ENCODE data around the gene CENPW.

CENPW gene

DNA sequence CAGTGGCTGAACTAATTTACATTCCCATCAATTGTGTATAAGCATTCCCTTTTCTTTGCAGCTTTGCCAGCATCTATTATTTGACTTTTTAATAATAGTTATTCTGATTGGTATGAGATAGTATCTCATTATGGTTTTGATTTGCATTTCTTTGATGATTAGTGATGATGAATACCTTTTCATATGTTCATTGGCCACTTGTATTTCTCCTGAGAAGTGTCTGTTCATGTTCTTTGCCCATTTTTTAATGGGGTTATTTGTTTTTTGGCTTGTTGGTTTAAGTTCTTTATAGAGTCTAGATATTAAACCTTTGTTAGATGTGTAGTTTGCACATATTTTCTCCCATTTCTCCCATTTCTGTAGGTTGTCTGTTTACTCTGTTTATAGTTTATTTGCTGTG lies 16.6 kb downstream of the CENPW start:
- Histone ChIP-seq H3K27ac (ENCODE audit: low read depth, low read length) (no peak overlapping the region), H3K79me1 (ENCODE audit: low read length) (no peaks in the 10 kb centered on the region), H3K9me3 (ENCODE audit: insufficient read depth, low read depth, low read length) (no peaks in the 10 kb centered on the region), H2AK5ac (ENCODE audit: low read length) (no peak overlapping the region), H3K4me3 (ENCODE audit: low read depth, low read length) (no peak overlapping the region), H4K12ac (ENCODE audit: low read depth, low read length) (no peak overlapping the region), H2BK5ac (ENCODE audit: low read depth, low read length, poor library complexity) (no peak overlapping the region), H3K79me2 (ENCODE audit: control insufficient read depth, insufficient read depth, low read length, poor library complexity) (no peaks in the 10 kb centered on the region), H2BK120ac (ENCODE audit: insufficient read depth, low read length, poor library complexity) (no peak overlapping the region), H3K18ac (ENCODE audit: low read length) (no peak overlapping the region), H2BK12ac (ENCODE audit: low read length) (no peak overlapping the region), H3K4me2 (ENCODE audit: low read length) (no peak overlapping the region), H3K36me3 (ENCODE audit: control insufficient read depth in 1 of 2, insufficient read depth in 2 of 2, low read length in 2 of 2) (no peaks in the 10 kb centered on the region), H3K23ac (ENCODE audit: low read length) (no peak overlapping the region), H2AFZ (ENCODE audit: insufficient read depth, low read length, poor library complexity) (no peak overlapping the region), H4K91ac (ENCODE audit: low read depth, low read length) (no peak overlapping the region), H3K9ac (ENCODE audit: low read length) (no peak overlapping the region), H3K4ac (ENCODE audit: low read depth, low read length) (no peak overlapping the region), H3K4me1 (ENCODE audit: control insufficient read depth in 1 of 2, insufficient read depth in 2 of 2, low read length in 2 of 2) (no peaks in the 10 kb centered on the region), H3K27me3 (ENCODE audit: insufficient read depth, low read length) (no peaks in the 10 kb centered on the region), H3K14ac (ENCODE audit: low read length) (no peak overlapping the region), H4K8ac (ENCODE audit: low read depth, low read length) (no peak overlapping the region)
- DNase-seq: no peak

DNA sequence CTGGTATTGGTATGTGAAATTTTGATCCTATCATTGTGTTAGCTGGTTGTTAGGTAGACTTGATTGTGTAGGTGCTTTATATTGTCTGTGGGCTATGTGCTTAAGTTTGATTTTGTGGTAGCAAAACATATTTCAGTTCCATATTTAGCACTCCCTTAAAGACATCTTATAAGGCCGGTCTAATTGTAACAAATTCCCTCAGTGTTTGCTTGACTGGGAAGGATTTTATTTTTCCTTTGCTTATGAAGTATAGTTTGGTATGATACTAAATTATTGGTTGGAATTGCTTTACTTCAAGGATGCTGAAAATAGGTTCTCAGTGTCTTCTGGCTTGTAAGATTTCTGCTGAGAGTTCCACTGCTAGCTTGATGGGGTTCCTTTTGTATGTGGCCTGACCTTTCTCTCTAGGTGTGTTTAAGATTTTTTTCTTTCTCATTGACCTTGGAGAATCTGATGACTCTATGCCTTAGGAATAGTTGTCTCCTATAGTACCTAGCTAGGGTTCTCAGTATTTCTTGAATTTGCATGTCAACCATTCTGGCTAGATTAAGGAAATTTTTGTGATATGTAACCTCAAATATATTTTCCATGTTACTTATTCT lies 20.1 kb downstream of the CENPW start:
- Histone ChIP-seq H3K4me2 (ENCODE audit: low read length) (no peak overlapping the region), H3K9me3 (ENCODE audit: insufficient read depth, low read depth, low read length) (no peaks in the 10 kb centered on the region), H3K4ac (ENCODE audit: low read depth, low read length) (no peak overlapping the region), H3K23ac (ENCODE audit: low read length) (no peak overlapping the region), H2BK12ac (ENCODE audit: low read length) (no peak overlapping the region), H3K4me3 (ENCODE audit: low read depth, low read length) (no peak overlapping the region), H3K4me1 (ENCODE audit: control insufficient read depth in 1 of 2, insufficient read depth in 2 of 2, low read length in 2 of 2) (no peaks in the 10 kb centered on the region), H2BK120ac (ENCODE audit: insufficient read depth, low read length, poor library complexity) (no peak overlapping the region), H3K9ac (ENCODE audit: low read length) (no peak overlapping the region), H2AK5ac (ENCODE audit: low read length) (no peak overlapping the region), H3K79me2 (ENCODE audit: control insufficient read depth, insufficient read depth, low read length, poor library complexity) (no peaks in the 10 kb centered on the region), H2AFZ (ENCODE audit: insufficient read depth, low read length, poor library complexity) (no peak overlapping the region), H4K8ac (ENCODE audit: low read depth, low read length) (no peak overlapping the region), H2BK5ac (ENCODE audit: low read depth, low read length, poor library complexity) (no peak overlapping the region), H4K91ac (ENCODE audit: low read depth, low read length) (no peak overlapping the region), H3K27me3 (ENCODE audit: insufficient read depth, low read length) (no peaks in the 10 kb centered on the region), H3K14ac (ENCODE audit: low read length) (no peak overlapping the region), H4K12ac (ENCODE audit: low read depth, low read length) (no peak overlapping the region), H3K18ac (ENCODE audit: low read length) (no peak overlapping the region), H3K36me3 (ENCODE audit: control insufficient read depth in 1 of 2, insufficient read depth in 2 of 2, low read length in 2 of 2) (no peaks in the 10 kb centered on the region), H3K79me1 (ENCODE audit: low read length) (no peaks in the 10 kb centered on the region), H3K27ac (ENCODE audit: low read depth, low read length) (no peak overlapping the region)
- DNase-seq: no peak
- WGBS (ENCODE audit: extremely low coverage, insufficient coverage, insufficient read length): no CpG with 5 or more reads among the region's 1 CpG

DNA sequence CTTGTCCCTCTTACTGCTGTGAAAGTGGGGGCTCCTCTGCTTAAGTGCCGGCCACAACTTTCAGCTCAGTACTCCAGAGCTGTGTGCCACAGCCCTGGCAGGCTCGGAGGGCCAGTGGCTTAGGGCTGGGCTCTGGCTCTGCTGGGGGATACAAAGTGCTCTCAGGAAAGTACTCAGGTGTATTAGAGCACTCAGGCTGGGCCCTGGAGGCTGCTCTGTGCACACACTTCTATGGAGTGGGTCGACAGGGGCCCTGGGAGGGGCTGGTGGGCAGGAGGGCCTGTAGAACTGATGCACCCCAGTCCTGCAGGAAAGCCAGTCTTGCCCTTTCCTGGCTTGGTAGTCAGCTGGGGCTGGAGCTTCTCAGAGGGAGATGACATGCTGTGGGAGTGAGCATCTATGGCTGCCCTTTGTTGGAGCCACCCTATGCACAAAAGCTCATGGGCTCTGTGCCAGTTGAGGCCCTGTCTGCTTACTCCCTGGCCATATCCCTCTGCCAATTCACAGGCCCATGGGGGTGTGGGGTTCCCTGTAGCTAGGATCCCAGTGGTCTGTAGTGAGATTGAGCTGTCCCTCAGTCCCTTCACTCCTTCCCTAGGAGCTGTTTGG lies 22.0 kb downstream of the CENPW start:
- Histone ChIP-seq H3K4me2 (ENCODE audit: low read length) (no peak overlapping the region), H3K36me3 (ENCODE audit: control insufficient read depth in 1 of 2, insufficient read depth in 2 of 2, low read length in 2 of 2) (no peaks in the 10 kb centered on the region), H2BK12ac (ENCODE audit: low read length) (no peak overlapping the region), H4K91ac (ENCODE audit: low read depth, low read length) (no peak overlapping the region), H3K79me1 (ENCODE audit: low read length) (no peaks in the 10 kb centered on the region), H4K12ac (ENCODE audit: low read depth, low read length) (no peak overlapping the region), H2AFZ (ENCODE audit: insufficient read depth, low read length, poor library complexity) (no peak overlapping the region), H4K8ac (ENCODE audit: low read depth, low read length) (no peak overlapping the region), H2BK5ac (ENCODE audit: low read depth, low read length, poor library complexity) (no peak overlapping the region), H3K79me2 (ENCODE audit: control insufficient read depth, insufficient read depth, low read length, poor library complexity) (no peaks in the 10 kb centered on the region), H3K14ac (ENCODE audit: low read length) (no peak overlapping the region), H3K4me3 (ENCODE audit: low read depth, low read length) (no peak overlapping the region), H3K9ac (ENCODE audit: low read length) (no peak overlapping the region), H3K27ac (ENCODE audit: low read depth, low read length) (no peak overlapping the region), H2AK5ac (ENCODE audit: low read length) (no peak overlapping the region), H3K4ac (ENCODE audit: low read depth, low read length) (no peak overlapping the region), H3K9me3 (ENCODE audit: insufficient read depth, low read depth, low read length) (no peaks in the 10 kb centered on the region), H2BK120ac (ENCODE audit: insufficient read depth, low read length, poor library complexity) (no peak overlapping the region), H3K27me3 (ENCODE audit: insufficient read depth, low read length) (no peaks in the 10 kb centered on the region), H3K4me1 (ENCODE audit: control insufficient read depth in 1 of 2, insufficient read depth in 2 of 2, low read length in 2 of 2) (no peaks in the 10 kb centered on the region), H3K23ac (ENCODE audit: low read length) (no peak overlapping the region), H3K18ac (ENCODE audit: low read length) (no peak overlapping the region)
- no CpG with 5 or more reads among the region's 3 CpGs for WGBS (ENCODE audit: extremely low coverage, insufficient coverage, insufficient read length)
- no peak for DNase-seq

DNA sequence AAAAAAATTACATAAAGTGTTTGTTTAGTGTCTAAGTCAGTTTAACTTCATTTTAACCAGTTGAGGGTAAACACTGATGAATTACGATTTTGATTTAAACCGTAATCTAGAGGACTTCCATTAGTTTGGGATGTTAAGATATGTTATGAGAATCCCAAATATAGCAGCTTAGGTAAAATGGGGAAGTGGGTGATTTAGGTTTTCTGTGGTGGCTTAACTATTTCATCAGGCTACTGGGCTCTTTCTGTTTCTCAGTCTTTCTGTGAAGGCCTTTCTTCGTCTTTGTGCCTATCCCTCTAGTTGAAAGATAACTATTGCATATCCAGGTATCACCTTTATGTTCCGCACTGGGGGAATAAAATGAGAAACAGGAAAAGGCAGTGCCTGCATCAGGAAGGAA lies 27.9 kb downstream of the CENPW start:
- Histone ChIP-seq H3K4ac (ENCODE audit: low read depth, low read length) (no peak overlapping the region), H3K18ac (ENCODE audit: low read length) (no peak overlapping the region), H2BK5ac (ENCODE audit: low read depth, low read length, poor library complexity) (no peak overlapping the region), H3K79me2 (ENCODE audit: control insufficient read depth, insufficient read depth, low read length, poor library complexity) (no peaks in the 10 kb centered on the region), H3K23ac (ENCODE audit: low read length) (no peak overlapping the region), H3K4me3 (ENCODE audit: low read depth, low read length) (no peak overlapping the region), H2BK12ac (ENCODE audit: low read length) (no peak overlapping the region), H2BK120ac (ENCODE audit: insufficient read depth, low read length, poor library complexity) (no peak overlapping the region), H3K79me1 (ENCODE audit: low read length) (no peaks in the 10 kb centered on the region), H3K14ac (ENCODE audit: low read length) (no peak overlapping the region), H4K8ac (ENCODE audit: low read depth, low read length) (no peak overlapping the region), H3K27me3 (ENCODE audit: insufficient read depth, low read length) (no peaks in the 10 kb centered on the region), H3K9ac (ENCODE audit: low read length) (no peak overlapping the region), H3K4me2 (ENCODE audit: low read length) (no peak overlapping the region), H2AK5ac (ENCODE audit: low read length) (no peak overlapping the region), H4K12ac (ENCODE audit: low read depth, low read length) (no peak overlapping the region), H2AFZ (ENCODE audit: insufficient read depth, low read length, poor library complexity) (no peak overlapping the region), H3K36me3 (ENCODE audit: control insufficient read depth in 1 of 2, insufficient read depth in 2 of 2, low read length in 2 of 2) (no peaks in the 10 kb centered on the region), H3K27ac (ENCODE audit: low read depth, low read length) (no peak overlapping the region), H3K4me1 (ENCODE audit: control insufficient read depth in 1 of 2, insufficient read depth in 2 of 2, low read length in 2 of 2) (no peaks in the 10 kb centered on the region), H3K9me3 (ENCODE audit: insufficient read depth, low read depth, low read length) (no peaks in the 10 kb centered on the region), H4K91ac (ENCODE audit: low read depth, low read length) (no peak overlapping the region)
- WGBS (ENCODE audit: extremely low coverage, insufficient coverage, insufficient read length): no CpG with 5 or more reads among the region's 4 CpGs
- no peak for DNase-seq
